GM19328 (cell line): ENCODE measurements around the gene ZNF821.
"Not testable (repeated sequence)": the region's sequence is repeated elsewhere in the genome, so short reads cannot be mapped to it uniquely, and the experiment has no call there.

Experiments used
- ATAC-seq: cut with Tn5 transposase; IDR thresholded peaks from one replicate; pipeline ENCODE4 v1.9.1; 2021; ENCODE audit warnings: mild to moderate bottlenecking, moderate library complexity; ENCODE audit not compliant: unreplicated experiment

ZNF821 gene

GRCh38 chr16:71903608-71904007, 19.6 kb upstream of the ZNF821 start:
- no peak for ATAC-seq

- ATAC-seq, result no peak
Observed at GRCh38 chr16:71902656-71903365, 18.8 kb upstream of the ZNF821 start.

GRCh38 chr16:71899171-71899570, 15.2 kb upstream of the ZNF821 start:
- ATAC-seq, result no peak

- ATAC-seq, result no peak
Observed at GRCh38 chr16:71896764-71897368, 12.9 kb upstream of the ZNF821 start.

- peak; percentile 11 for ATAC-seq
Observed at GRCh38 chr16:71895679-71896365, 11.8 kb upstream of the ZNF821 start.

DNA sequence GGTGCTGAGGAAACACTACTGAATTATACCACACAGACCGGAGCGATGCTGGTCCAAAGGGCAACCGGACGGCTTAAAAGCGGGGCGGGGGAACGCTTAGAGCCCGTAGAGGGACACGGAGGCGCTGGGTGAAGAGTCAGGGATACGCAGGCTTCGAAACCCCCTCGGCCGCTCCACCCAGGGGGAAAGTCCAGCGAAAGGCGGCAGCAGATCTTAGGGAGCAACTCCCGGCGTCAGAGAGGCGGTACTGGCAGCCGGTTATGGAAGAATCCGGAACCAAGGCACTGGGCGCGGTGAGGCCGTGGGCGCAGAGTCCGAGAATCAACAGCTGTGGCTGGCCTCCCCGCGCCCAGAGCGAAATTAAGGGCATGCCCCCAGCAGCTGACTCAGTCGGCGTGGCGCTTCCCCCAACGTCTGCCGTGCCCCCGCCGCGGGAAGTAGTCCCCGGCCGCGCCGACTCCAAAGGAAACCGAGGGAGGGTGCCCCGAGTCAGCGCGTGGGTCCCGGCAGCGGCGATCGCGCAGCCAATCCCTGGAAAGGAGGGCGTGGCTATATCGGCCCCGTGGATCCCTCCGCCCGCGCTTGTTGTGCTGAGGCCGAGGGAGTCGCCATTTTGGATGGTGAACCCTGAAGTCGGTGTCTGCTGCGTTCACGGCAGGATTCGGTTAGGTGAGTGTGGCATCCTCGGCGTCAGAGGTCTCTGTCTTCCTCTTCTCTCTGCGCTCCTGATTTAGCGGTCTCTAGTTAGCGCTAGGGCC, 11.1 kb upstream of the ZNF821 start, which contains the start of gene IST1:
Gene IST1 (plus strand): TSS at position 611 of the 758 bp plus-strand sequence. CDS start 20,110 bp downstream, outside the sequence.
- peak; percentile 75 for ATAC-seq

DNA sequence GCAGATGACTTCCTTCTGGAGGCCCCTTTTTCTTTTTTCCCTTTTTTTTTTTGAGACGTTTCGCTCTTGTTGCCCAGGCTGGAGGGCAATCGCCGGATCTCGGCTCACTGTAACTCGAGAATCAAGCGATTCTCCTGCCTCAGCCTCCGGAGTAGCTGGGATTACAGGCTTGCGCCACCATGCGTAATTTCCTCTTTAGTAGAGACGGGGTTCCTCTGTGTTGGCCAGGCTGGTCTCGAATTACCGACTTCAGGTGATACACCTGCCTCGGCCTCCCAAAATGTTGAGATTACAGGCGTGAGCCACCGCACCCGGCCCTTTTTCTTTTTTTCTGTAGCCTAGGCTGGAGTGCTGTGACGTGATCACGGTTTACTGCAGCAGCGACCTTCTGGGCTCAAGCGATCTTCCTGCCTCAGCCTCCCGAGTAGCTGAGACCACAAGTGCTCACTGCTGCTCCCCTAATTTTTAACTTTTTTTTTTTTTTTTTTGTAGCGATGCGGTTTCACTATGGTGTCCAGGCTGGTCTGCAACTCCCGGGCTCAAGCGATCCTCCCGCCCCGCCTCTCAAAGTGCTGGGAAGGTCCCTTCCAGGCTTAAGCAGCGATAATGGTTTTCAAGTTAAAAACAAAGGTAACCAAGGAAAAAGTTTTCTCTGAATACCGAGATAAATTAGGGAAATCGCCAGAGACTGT, 10.4 kb upstream of the ZNF821 start:
- peak; percentile 19 for ATAC-seq

DNA sequence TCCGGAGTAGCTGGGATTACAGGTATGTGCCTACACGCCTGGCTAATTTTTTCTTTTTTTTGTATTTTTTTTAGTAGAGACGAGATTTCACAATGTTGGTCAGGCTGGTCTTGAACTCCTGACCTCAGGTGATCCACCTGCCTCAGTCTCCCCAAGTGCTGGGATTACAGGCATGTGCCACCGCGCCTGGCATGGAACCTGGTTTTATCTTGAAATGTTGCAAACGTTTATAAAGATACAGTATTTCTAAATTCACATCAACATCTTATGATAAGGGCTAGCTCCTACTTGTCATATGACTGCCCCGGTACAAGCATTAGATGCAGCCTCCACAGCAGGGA, 9.9 kb upstream of the ZNF821 start:
- ATAC-seq, result no peak

GRCh38 chr16:71889147-71889546, 5.2 kb upstream of the ZNF821 start:
- ATAC-seq, result no peak

GRCh38 chr16:71885261-71885650, 1.3 kb upstream of the ZNF821 start:
- no peak for ATAC-seq

DNA sequence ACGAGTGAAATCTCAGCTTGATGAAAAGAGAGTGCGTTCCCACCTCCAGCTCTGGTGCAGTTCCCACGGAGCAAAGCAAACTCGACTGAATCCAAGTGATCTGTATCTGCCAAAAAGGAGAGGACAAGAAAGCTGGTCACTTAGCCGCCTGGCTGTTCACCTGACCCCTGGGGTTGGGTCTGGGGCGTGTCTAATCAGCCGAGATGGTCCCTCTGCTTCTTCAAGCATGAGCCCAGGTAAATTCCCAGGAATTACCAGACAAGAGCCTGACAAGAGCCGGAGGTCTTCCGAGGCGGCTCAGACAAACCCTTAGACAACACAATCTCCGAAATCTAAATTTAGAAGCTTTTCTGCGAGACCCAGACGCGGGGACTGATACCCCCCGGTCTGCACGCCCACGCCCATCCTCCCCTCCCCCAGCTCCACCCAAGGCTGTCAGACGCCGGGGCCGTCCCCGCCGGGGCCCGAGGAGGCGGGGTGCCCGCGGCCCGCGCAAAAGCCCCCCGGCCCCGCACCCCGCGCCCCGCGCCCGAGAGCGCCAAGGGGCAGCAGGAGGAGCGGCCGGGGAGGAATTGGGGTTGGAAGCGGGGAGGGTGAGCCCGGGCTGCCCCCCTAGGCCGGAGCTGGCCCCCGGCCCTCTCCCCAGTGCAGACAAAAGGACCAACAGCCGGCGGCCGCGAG, 674 bp downstream of the ZNF821 start:
- ATAC-seq, result peak; percentile 40

DNA sequence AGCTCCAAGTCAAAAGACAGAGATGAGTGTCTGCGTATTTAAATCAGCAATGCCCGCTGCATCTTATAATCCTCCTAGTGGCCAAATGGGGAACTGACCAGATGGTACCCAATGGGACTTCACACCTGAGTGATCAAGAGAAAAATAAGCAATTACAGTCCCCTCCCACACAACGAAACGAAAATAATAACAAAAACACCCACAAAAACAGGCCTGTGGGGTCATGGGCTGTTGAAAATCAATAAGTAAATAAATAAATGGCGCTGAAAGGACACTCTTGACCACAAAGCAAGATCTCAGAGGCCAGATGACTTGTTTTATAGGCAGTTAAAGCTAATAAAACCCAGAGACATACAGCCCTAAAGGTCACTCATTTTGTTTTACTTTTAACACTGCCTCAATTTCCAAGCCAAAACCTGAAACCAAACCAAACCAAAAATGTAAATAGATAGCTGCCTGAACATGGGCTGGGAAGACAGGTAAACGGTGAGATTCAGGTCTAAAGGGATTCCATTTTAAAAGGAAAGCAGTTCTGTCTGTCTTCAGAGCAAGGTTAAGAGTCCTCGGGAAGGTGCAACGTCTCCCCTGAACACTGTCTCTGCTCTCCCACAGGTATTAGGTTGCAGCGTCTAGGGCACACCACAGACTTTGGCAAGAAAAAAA, 1.3 kb downstream of the ZNF821 start:
- no peak for ATAC-seq

DNA sequence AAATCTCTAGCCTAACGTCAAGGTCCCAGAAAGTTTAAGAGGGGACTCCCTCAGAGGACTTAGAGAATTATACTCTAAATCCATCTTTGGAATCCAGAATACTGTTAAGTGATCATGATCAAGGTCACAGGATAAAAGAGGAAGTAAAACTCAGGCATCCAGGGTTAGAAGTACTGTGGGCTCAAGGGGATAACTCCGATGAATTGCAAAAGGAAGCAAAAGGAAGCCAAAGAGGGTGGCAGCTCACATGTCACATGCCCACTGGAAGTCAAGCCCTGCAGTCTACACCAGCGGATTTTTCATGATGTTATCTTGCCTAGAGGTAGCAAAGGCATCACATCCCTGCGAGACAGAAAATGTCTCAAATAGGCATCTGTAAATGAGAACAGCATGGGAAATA, 3.8 kb downstream of the ZNF821 start:
- ATAC-seq, result no peak

DNA sequence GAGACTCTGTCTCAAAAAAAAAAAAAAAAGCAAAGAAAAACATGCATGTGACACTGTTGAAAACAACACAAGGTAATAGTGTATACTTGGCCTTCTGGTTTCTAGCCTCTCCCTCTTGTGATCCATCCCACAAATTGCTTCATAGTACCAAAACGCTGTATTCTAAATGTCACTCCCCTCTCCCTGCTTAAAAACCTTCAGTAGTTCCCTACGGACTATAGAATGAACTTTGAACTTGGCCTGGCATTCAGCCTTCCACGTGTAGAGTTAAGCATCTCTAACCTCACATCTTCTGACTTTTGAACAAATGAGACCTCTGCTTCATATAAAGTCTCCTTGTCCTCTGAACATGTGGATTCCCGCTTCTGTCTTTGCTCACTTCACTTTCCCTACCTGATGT, 5.1 kb downstream of the ZNF821 start:
- no peak for ATAC-seq

GRCh38 chr16:71873199-71873598, 10.8 kb downstream of the ZNF821 start:
- ATAC-seq, result no peak

GRCh38 chr16:71870818-71871217, 13.2 kb downstream of the ZNF821 start:
- ATAC-seq, result no peak

DNA sequence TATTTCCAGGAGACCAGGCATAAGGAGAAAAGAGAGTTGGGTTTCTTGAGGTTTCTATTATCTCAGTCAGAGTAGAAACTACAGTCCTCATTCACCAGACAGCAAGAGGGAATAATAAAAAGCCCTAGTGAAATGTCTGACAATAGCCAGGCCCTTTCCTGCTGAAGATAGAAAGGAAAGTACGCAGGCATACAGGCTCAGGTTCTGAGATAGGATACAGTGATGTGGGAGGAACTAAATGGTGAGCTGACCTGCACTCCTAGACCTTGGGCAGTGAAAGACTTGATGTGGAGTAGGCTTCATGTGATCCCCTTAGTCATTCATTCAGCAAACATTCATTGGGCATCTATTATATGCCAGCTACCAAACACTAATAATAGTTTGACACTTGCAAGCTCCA, 14.9 kb downstream of the ZNF821 start:
- no peak for ATAC-seq

DNA sequence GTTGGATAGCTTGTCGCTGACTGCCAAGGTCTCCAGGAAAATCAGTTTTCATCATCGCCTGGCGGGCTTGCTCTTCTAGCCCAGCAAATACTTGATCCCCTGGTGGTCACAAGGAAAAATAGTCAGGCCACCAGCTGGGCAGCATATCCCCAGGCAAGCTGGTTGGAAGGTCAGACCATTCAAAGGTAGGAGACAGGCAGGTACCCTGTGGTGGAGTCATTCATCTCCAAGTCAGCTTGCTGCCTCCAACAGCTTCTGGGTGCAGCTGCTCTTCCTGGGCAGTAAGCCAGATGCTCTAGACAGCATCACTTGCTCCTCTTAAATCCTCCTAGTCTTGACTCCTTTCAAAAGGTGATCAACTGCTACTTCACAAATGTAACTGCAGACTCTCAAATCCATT, 16.0 kb downstream of the ZNF821 start:
- no peak for ATAC-seq

DNA sequence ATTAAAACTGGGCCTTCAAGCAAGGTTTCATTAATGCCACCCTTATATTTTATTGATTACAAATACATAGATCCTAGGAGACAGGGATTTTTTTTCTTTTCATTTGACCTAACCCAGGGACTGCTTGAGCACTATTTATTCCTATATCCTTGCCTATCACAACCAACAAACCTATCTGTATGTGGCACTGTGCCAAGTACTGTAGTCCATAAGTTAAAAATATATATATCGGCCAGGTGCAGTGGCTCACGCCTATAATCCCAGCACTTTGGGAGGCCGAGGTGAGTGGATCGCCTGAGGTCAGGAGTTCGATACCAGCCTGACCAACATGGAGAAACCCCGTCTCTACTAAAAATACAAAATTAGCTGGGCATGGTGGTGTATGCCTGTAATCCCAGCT, 16.8 kb downstream of the ZNF821 start:
- ATAC-seq, result not testable (repeated sequence)
